H1 (cell line): ENCODE results near the gene STK11IP. TPM values are rescaled to one million over a fixed set of nuclear protein-coding genes. Genes with fewer than 3 reads are reported as not detected.

Source experiments
- CTCF ChIA-PET: fragments of 300-600 bp; sonication (Branson Sonifier 250); formaldehyde crosslinking; loops from one replicate; lab custom pipeline; 2021; ENCODE audit not compliant: partially characterized antibody; lab: Charles Lee
- POLR2A ChIA-PET: fragments of 300-600 bp; sonication (Branson Sonifier 250); formaldehyde crosslinking; loops from one replicate; lab custom pipeline; 2021; ENCODE audit warnings: inconsistent platforms; ENCODE audit not compliant: partially characterized antibody; lab: Charles Lee
- DNase-seq, 2 experiments: peaks; one replicate each; pipeline versions ENCODE4 v3.0.0 to v3.0.0-alpha.2; 2010 to 2022; ENCODE audit warnings: low spot score in 2 of 2, low read depth in 1 of 2, mixed read lengths in 1 of 2
- FAIRE-seq: peaks from 2 replicates; lab custom pipeline; 2011; peaks lifted over from hg19 to GRCh38; lab: Jason Lieb, UNC
- H2AFZ ChIP-seq: 2 replicates; pipeline ENCODE4 v1.8.1; 2012; ENCODE audit warnings: low read length, inconsistent platforms
- H2AK5ac ChIP-seq: 2 replicates; pipeline ENCODE4 v1.6.1; 2013; ENCODE audit warnings: low read depth, low read length
- H2BK120ac ChIP-seq: replicated peaks from 2 replicates; pipeline ENCODE3; 2013; ENCODE audit warnings: low read depth, low read length, inconsistent platforms
- H2BK12ac ChIP-seq: 2 replicates; pipeline ENCODE4 v1.6.1; 2013; ENCODE audit warnings: low read depth, low read length
- H2BK15ac ChIP-seq: 2 replicates; pipeline ENCODE4 v1.6.1; 2013; ENCODE audit warnings: low read length
- H2BK20ac ChIP-seq: 2 replicates; pipeline ENCODE4 v1.6.1; 2013; ENCODE audit warnings: low read length
- H2BK5ac ChIP-seq: 2 replicates; pipeline ENCODE4 v1.6.1; 2013; ENCODE audit warnings: low read depth, low read length
- H3K14ac ChIP-seq: 2 replicates; pipeline ENCODE4 v1.6.1; 2013; ENCODE audit warnings: inconsistent platforms; ENCODE audit not compliant: insufficient read length
- H3K18ac ChIP-seq: 2 replicates; pipeline ENCODE4 v1.6.1; 2013; ENCODE audit warnings: low read length; ENCODE audit errors: extremely low read depth
- H3K23ac ChIP-seq: 2 replicates; pipeline ENCODE4 v1.6.1; 2013; ENCODE audit warnings: inconsistent platforms; ENCODE audit not compliant: insufficient read length
- H3K23me2 ChIP-seq: 2 replicates; pipeline ENCODE4 v1.6.1; 2013; ENCODE audit warnings: low read depth, low read length
- H3K27ac ChIP-seq: 2 replicates; pipeline ENCODE4 v1.6.1; 2011; ENCODE audit warnings: low read depth, low read length, inconsistent platforms
- H3K27me3 ChIP-seq, 4 experiments: replicated peaks in 1 of 4; 1 replicate in 1 of 4; 2 replicates in 3 of 4; pipeline versions ENCODE4 v1.6.1 to v1.8.1; 2011 to 2013; ENCODE audit warnings: low read length in 3 of 4, mild to moderate bottlenecking in 3 of 4, inconsistent platforms in 2 of 4, mixed read lengths in 2 of 4, moderate library complexity in 1 of 4; ENCODE audit not compliant: control insufficient read depth in 3 of 4, insufficient read depth in 3 of 4; ENCODE audit errors: extremely low read depth in 1 of 4
- H3K36me3 ChIP-seq, 4 experiments: 2 replicates each; pipeline versions ENCODE4 v1.6.1 to v1.8.1; 2011 to 2013; ENCODE audit warnings: mild to moderate bottlenecking in 4 of 4, low read length in 3 of 4, moderate library complexity in 2 of 4, control low read depth in 1 of 4, inconsistent platforms in 1 of 4; ENCODE audit not compliant: insufficient read depth in 4 of 4, control insufficient read depth in 2 of 4
- H3K4ac ChIP-seq: replicated peaks from 2 replicates; pipeline ENCODE3; 2013; ENCODE audit warnings: low read length, low read depth, mixed read lengths, inconsistent platforms; ENCODE audit not compliant: insufficient read length
- H3K4me1 ChIP-seq, 4 experiments: replicated peaks in 1 of 4; 1 replicate in 1 of 4; 2 replicates in 3 of 4; pipeline versions ENCODE4 v1.6.1 to v1.8.1; 2011 to 2013; ENCODE audit warnings: low read length in 3 of 4, inconsistent platforms in 2 of 4, mixed read lengths in 1 of 4; ENCODE audit not compliant: insufficient read depth in 4 of 4, control insufficient read depth in 3 of 4
- H3K4me2 ChIP-seq, 2 experiments: 2 replicates each; pipeline versions ENCODE4 v1.6.1 to v1.8.1; 2011 to 2013; ENCODE audit warnings: low read depth in 2 of 2, low read length in 2 of 2, control low read depth in 1 of 2, inconsistent platforms in 1 of 2, mild to moderate bottlenecking in 1 of 2; ENCODE audit not compliant: insufficient read depth in 1 of 2
- H3K4me3 ChIP-seq, 4 experiments: fragments of 200-600, 300-600 bp in 1 of 4; sonication (generic), shearing (Covaris generic), sonication (Bioruptor Twin) in 1 of 4; 2 replicates each; pipeline versions ENCODE4 v1.5.1 to v1.8.1; 2011 to 2016; ENCODE audit warnings: low read length in 4 of 4, low read depth in 3 of 4, control low read depth in 2 of 4, inconsistent platforms in 2 of 4, mild to moderate bottlenecking in 2 of 4, mixed read lengths in 1 of 4, moderate library complexity in 1 of 4; ENCODE audit not compliant: insufficient read depth in 2 of 4; ENCODE audit errors: extremely low read depth in 1 of 4
- H3K56ac ChIP-seq: replicated peaks from 2 replicates; pipeline ENCODE3; 2013; ENCODE audit warnings: low read depth, mild to moderate bottlenecking, mixed read lengths, low read length, inconsistent platforms; ENCODE audit not compliant: insufficient read length
- H3K79me1 ChIP-seq: 2 replicates; pipeline ENCODE4 v1.6.1; 2013; ENCODE audit warnings: low read depth, low read length, control low read depth
- H3K79me2 ChIP-seq, 2 experiments: 2 replicates each; pipeline versions ENCODE4 v1.6.1 to v1.8.1; 2012 to 2013; ENCODE audit warnings: low read length in 2 of 2, mild to moderate bottlenecking in 2 of 2, inconsistent platforms in 1 of 2; ENCODE audit not compliant: insufficient read depth in 2 of 2, control insufficient read depth in 1 of 2
- H3K9ac ChIP-seq, 4 experiments: replicated peaks in 1 of 4; 1 replicate in 1 of 4; 2 replicates in 3 of 4; pipeline versions ENCODE4 v1.6.1 to v1.8.1; 2011 to 2013; ENCODE audit warnings: low read depth in 3 of 4, low read length in 3 of 4, control low read depth in 2 of 4, mild to moderate bottlenecking in 2 of 4, moderate library complexity in 2 of 4, inconsistent platforms in 1 of 4; ENCODE audit errors: extremely low read depth in 1 of 4
- H3K9me3 ChIP-seq, 2 experiments: 2 replicates each; pipeline versions ENCODE4 v1.6.1 to v1.8.1; 2012 to 2013; ENCODE audit warnings: mild to moderate bottlenecking in 2 of 2, moderate library complexity in 2 of 2, control low read depth in 1 of 2, inconsistent platforms in 1 of 2, low read depth in 1 of 2, low read length in 1 of 2, mixed read lengths in 1 of 2; ENCODE audit not compliant: insufficient read depth in 2 of 2
- H4K20me1 ChIP-seq, 2 experiments: replicated peaks in 1 of 2; 2 replicates each; pipeline versions ENCODE3 to v1.8.1; 2011 to 2013; ENCODE audit warnings: inconsistent platforms in 2 of 2, low read length in 2 of 2, mild to moderate bottlenecking in 1 of 2; ENCODE audit not compliant: insufficient read depth in 2 of 2, control insufficient read depth in 1 of 2
- H4K5ac ChIP-seq: 2 replicates; pipeline ENCODE4 v1.6.1; 2013; ENCODE audit warnings: low read length, low read depth, mixed read lengths, inconsistent platforms; ENCODE audit not compliant: insufficient read length
- H4K8ac ChIP-seq: 2 replicates; pipeline ENCODE4 v1.8.0; 2013; ENCODE audit warnings: mild to moderate bottlenecking, moderate library complexity, low read length, inconsistent platforms; ENCODE audit not compliant: insufficient read depth; ENCODE audit errors: extremely low read depth
- H4K91ac ChIP-seq: replicated peaks from 2 replicates; pipeline ENCODE3; 2013; ENCODE audit warnings: low read length, mixed read lengths, inconsistent platforms; ENCODE audit not compliant: insufficient read length
- EGR1 ChIP-seq: IDR thresholded peaks from 2 replicates; pipeline ENCODE4 v1.6.1; 2011; ENCODE audit warnings: low read depth, low read length, borderline replicate concordance
- FOSL1 ChIP-seq: IDR thresholded peaks from 2 replicates; pipeline ENCODE4 v1.6.1; 2011; ENCODE audit warnings: mild to moderate bottlenecking, low read depth, low read length, moderate library complexity; ENCODE audit not compliant: insufficient read depth
- GABPA ChIP-seq: IDR thresholded peaks from 2 replicates; pipeline ENCODE4 v1.6.1; 2011; ENCODE audit warnings: mild to moderate bottlenecking, low read length, moderate library complexity, borderline replicate concordance; ENCODE audit not compliant: insufficient read depth
- TEAD4 ChIP-seq: IDR thresholded peaks from 2 replicates; pipeline ENCODE4 v1.6.1; 2012; ENCODE audit warnings: low read depth, low read length, inconsistent platforms, mixed read lengths
- WGBS, 2 experiments: shearing (Covaris generic) in 1 of 2; methylation state at CpG; one replicate each; pipeline versions ENCODE4 v1.1.6 to v1.1.7; 2013 to 2015; ENCODE audit warnings: low lambda C conversion rate in 2 of 2, mixed read lengths in 2 of 2, inconsistent platforms in 1 of 2, low coverage in 1 of 2, missing lambda C conversion rate in 1 of 2; ENCODE audit not compliant: insufficient replicate concordance in 2 of 2, insufficient coverage in 1 of 2, insufficient read length in 1 of 2; ENCODE audit errors: extremely low coverage in 1 of 2, missing lambda C conversion rate in 1 of 2; 5-methylcytosine and 5-hydroxymethylcytosine counted together
- polyA plus RNA-seq, 7 experiments: library from polyadenylated mRNA; depleted of rRNA in 3 of 7; stranded (reverse) in 5 of 7; unstranded in 2 of 7; fragments of >200 nt in 5 of 7; fragments of 200-250 nt in 2 of 7; gene quantifications; 1 replicate in 5 of 7; 2 replicates in 1 of 7; 4 replicates in 1 of 7; pipeline versions ENCODE4 v1.2.1 to v1.2.3, GENCODE V29; 2011 to 2013; ENCODE audit warnings: missing spikeins in 2 of 7, mixed read lengths in 2 of 7
- total RNA-seq: library from RNA; stranded (reverse); fragmentation: NEBNext Ultra II Directional; extraction: Animal tissue kit (Norgen Biotek cat#: 25700); gene quantifications from 2 replicates; pipeline ENCODE4 v1.2.1, GENCODE V29; 2021

Gene STK11IP
- total and polyA plus RNA-seq, 2 of the 8 experiments (the other 6 are each of a cell fraction or from before 2014, with no cell fraction given), result 18.5 to 29.6 TPM

DNA sequence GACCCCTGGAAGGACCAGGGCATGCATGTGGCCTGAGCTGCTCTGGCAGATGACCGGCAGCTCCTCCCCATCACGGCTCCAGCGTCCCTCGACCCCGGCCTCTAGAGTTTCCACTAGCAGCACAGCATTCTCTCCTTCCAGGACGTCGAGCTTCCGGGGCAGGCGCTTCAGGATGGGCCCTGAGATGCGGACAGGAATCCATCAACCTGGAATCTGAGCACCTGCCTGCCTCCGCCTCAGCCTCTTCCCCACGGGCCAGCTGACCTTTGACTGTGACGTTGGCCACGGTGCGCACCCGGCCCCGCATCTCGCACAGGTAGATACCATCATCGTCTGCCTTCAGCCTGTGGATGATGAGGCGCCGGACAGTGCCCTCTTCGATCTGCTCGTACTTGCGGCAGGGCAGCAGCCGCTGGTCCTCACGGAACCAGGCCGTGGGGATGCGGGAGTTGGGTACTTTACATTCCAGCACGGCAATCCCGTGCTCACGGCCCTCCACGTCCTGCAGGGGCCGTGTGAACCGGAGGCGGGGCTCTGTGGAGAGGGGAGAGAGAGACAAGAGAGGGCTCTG is 29.8 kb upstream of the STK11IP start:
- Histone ChIP-seq H3K9ac (no peak overlapping the region), H2BK120ac (no peak overlapping the region), H2AFZ (no peak overlapping the region), H3K4me2 (no peak overlapping the region), H3K4ac (peak overlapping the region; percentile 65), H3K18ac (no peak overlapping the region), H3K27ac (no peak overlapping the region), H3K27me3 (peaks cover 0 to 2% (median 0%) of the 10 kb centered on the region in 4 experiments; a peak in 1 of 7 replicates), H3K36me3 (peaks cover 0 to 51% (median 11%) of the 10 kb centered on the region in 4 experiments; a peak in 6 of 8 replicates), H2AK5ac (peak overlapping the region; percentile 88; the same call in 1 of the 2 replicates), H3K79me1 (0 out of 2 replicates have a peak, but pooled peaks cover 2% of the 10 kb centered on the region), H4K8ac (0 out of 2 replicates have a peak overlapping the region, but pooled peaks have one; percentile 6), H3K9me3 (peaks cover 0 to 8% of the 10 kb centered on the region in 2 experiments; a peak in 1 of 4 replicates), H3K4me1 (peaks cover 6 to 50% (median 41%) of the 10 kb centered on the region in 4 experiments), H3K14ac (no peak overlapping the region), H3K79me2 (peaks cover 0 to 11% of the 10 kb centered on the region in 2 experiments; a peak in 2 of 4 replicates), H2BK15ac (peak overlapping the region; percentile 83; the same call in 1 of the 2 replicates), H4K5ac (no peak overlapping the region), H2BK12ac (peak overlapping the region; percentile 99), H4K91ac (peak overlapping the region; percentile 91), H2BK20ac (0 out of 2 replicates have a peak overlapping the region, but pooled peaks have one; percentile 72), H3K4me3 (no peak overlapping the region), H3K23me2 (peaks cover 8% of the 10 kb centered on the region; the same call in 1 of the 2 replicates), H3K23ac (no peak overlapping the region), H3K56ac (no peak overlapping the region), H4K20me1 (no peaks in the 10 kb centered on the region), H2BK5ac (peak overlapping the region; percentile 82; the same call in 1 of the 2 replicates)
- WGBS, 2 experiments, result 94% methylated on average over 35 of the region's 35 CpGs; no CpG with 5 or more reads in 1 of the 2 experiments
- ChIA-PET POLR2A (interaction anchor here (0.6 to 18.6 kb wide), 8 partner anchors 5 to 122 kb away, joined by 3 to 293 read pairs (median 6); partner anchors contain the start of genes CHPF, INHA, OBSL1 and STK11IP), CTCF (interaction anchor here (0.9 to 19.7 kb wide), 7 partner anchors 10 to 59 kb away, joined by 3 to 293 read pairs (median 3); partner anchors contain the start of genes CHPF, SLC4A3 and TMEM198)
- no peak for FAIRE-seq
- TF ChIP-seq TEAD4 (no peak), EGR1 (no peak), FOSL1 (no peak), GABPA (no peak)
- no peak for DNase-seq
